Tibial nerve (tissue), 4 donors: ENCODE measurements around the gene BCL2. TPM values are rescaled to one million over a fixed set of nuclear protein-coding genes. Genes with fewer than 3 reads are reported as not detected.
"Not testable (repeated sequence)": the region's sequence is repeated elsewhere in the genome, so short reads cannot be mapped to it uniquely, and the experiment has no call there.

Source experiments
- DNase-seq, 2 donors: peaks; one replicate each; pipeline ENCODE4 v3.0.0-alpha.2; 2019; ENCODE audit warnings: low spot score in 2 of 2
- H3K27ac ChIP-seq, 4 donors: fragments of 200-600 bp; sonication (generic) in 3 of 4; one replicate each; pipeline ENCODE4 v1.5.1; 2017 to 2019; ENCODE audit warnings: mild to moderate bottlenecking in 1 of 4
- H3K27me3 ChIP-seq, 2 donors: fragments of 200-600 bp; sonication (generic) in 1 of 2; one replicate each; pipeline versions ENCODE4 v1.5.1 to v1.6.0; 2017 to 2019
- H3K36me3 ChIP-seq, 3 donors: fragments of 200-600 bp; sonication (generic); one replicate each; pipeline ENCODE4 v1.5.1; 2018 to 2019
- H3K4me1 ChIP-seq, 4 donors: fragments of 200-600 bp; sonication (generic) in 3 of 4; one replicate each; pipeline ENCODE4 v1.5.1; 2017 to 2019
- H3K4me3 ChIP-seq, 4 donors: fragments of 200-600 bp; sonication (generic) in 3 of 4; one replicate each; pipeline ENCODE4 v1.5.1; 2017 to 2019; ENCODE audit warnings: mild to moderate bottlenecking in 1 of 4, moderate library complexity in 1 of 4
- H3K9me3 ChIP-seq, 4 donors: fragments of 200-600 bp; sonication (generic) in 3 of 4; one replicate each; pipeline ENCODE4 v1.5.1; 2017 to 2019
- CTCF ChIP-seq, 5 experiments: fragments of 200-600 bp in 3 of 5; fragments of 450-650 bp in 2 of 5; sonication (generic) in 3 of 5; IDR thresholded peaks; one replicate each; pipeline ENCODE4 v1.5.1; 2016 to 2019; ENCODE audit warnings: antibody characterized with exemption in 5 of 5, mild to moderate bottlenecking in 3 of 5, moderate library complexity in 2 of 5
- EP300 ChIP-seq, 2 donors: sonication (generic); formaldehyde crosslinking; IDR thresholded peaks; one replicate each; pipeline ENCODE4 v1.6.1; 2017; ENCODE audit warnings: antibody characterized with exemption in 2 of 2, mild to moderate bottlenecking in 1 of 2
- POLR2A ChIP-seq, 2 donors: fragments of 450-650 bp; IDR thresholded peaks; one replicate each; pipeline ENCODE4 v1.6.1; 2017; ENCODE audit warnings: antibody characterized with exemption in 2 of 2, mild to moderate bottlenecking in 2 of 2, moderate library complexity in 2 of 2
- WGBS, 2 donors: methylation state at CpG; one replicate each; pipeline ENCODE4 v1.1.5; 2018; 5-methylcytosine and 5-hydroxymethylcytosine counted together
- total RNA-seq, 4 donors: library from RNA; depleted of rRNA; stranded (reverse); fragments of >200 nt; gene quantifications; one replicate each; pipeline ENCODE4 v1.1.0, GENCODE V29; 2016

BCL2 gene
- total RNA-seq, 4 donors from 2014 or later, result 54.7 to 79.1 (median 67.0) TPM

DNA sequence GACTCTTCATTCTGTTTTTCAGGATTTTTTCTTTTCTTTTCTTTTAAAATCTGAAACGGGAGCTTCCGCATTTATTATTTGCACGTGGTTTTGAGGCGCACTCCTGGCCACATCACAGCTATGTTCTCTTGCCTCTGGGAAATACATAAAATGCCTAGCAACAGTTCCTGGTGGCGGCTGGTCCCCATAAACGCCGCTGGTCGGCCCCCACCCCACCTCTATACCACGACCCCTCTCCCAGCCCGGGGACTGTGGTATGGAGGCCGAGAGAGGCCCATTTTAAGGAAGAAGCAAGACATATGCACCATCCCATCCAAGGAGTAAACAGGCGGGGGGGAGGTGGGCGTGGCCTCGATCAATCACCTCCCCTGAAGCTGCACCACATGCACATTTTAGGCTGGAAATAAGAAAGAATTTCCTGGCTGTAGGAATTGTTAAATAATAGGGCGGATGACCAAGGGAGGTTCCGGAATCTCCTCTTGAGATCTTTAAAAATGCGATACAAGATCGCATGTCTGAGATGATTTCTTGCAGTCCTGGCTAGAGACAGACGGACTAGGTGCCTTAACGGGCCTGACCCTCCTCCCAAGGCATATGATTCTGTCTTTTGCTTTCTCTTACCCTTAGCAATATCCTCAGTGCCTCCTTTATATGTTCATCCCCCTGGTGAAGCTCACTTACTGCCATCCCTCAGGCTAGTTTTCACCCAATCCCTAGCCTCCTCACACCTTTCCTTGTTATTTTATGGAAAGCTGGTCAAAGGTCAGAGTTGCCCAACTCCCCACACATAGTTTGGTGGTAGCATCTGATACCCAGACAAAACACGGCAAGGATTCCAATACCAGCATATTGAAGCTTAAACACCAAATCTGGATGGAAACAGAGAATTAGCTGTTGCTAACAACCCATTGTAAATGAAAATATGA is 82.4 kb downstream of the BCL2 start:
- 49 to 58% methylated on average over 21 of the region's 21 CpGs for WGBS, 2 donors
- Histone ChIP-seq H3K36me3 (no peaks in the 10 kb centered on the region), H3K4me1 (peaks cover 0 to 73% (median 34%) of the 10 kb centered on the region in 4 donors), H3K27me3 (no peaks in the 10 kb centered on the region), H3K27ac (peak overlapping the region; percentile 79 to 96 (median 94)), H3K4me3 (peak overlapping the region; percentile 1 to 32 (median 6)), H3K9me3 (no peaks in the 10 kb centered on the region)
- TF ChIP-seq EP300 (IDR thresholded peaks at IDR 0.05) (no peak), POLR2A (IDR thresholded peaks at IDR 0.05) (no peak), CTCF (IDR thresholded peaks at IDR 0.05) (no peak)
- DNase-seq, result peak; percentile 61 to 64

GRCh38 chr18:63236406-63236805 is 83.2 kb downstream of the BCL2 start:
- 78 to 83% methylated on average over 14 of the region's 14 CpGs for WGBS, 2 donors
- DNase-seq, result peak in 1 of 2 donors; percentile 39
- no peaks in the 10 kb centered on the region for H3K27me3 ChIP-seq
- TF ChIP-seq EP300 (IDR thresholded peaks at IDR 0.05) (peak in 1 of 2 donors; percentile 58), POLR2A (IDR thresholded peaks at IDR 0.05) (no peak)
- H3K4me1 ChIP-seq, result peaks cover 0 to 67% (median 30%) of the 10 kb centered on the region in 4 donors
- no peaks in the 10 kb centered on the region for H3K36me3 ChIP-seq
- H3K4me3 ChIP-seq, result peak overlapping the region in 1 of 4 donors; percentile 32
- peak overlapping the region; percentile 79 to 96 (median 94) for H3K27ac ChIP-seq
- H3K9me3 ChIP-seq, result no peaks in the 10 kb centered on the region

DNA sequence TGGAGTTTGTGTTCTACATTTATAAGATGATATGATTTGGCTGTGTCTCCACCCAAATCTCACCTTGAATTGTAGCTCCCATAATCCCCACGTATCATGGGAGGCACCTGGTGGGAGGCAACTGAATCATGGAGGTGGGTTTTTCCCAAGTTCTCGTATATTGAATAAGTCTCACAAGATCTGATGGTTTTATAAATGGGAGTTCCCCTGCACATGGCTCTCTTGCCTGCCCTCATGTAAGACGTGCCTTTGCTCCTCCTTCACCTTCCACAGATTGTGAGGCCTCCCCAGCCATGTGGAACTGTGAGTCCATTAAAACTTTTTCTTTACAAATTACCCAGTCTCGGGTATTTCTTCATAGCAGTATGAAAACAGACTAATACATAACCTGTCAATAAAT is 83.6 kb downstream of the BCL2 start:
- peak overlapping the region; percentile 79 to 96 (median 94) for H3K27ac ChIP-seq
- H3K36me3 ChIP-seq, H3K9me3 ChIP-seq, H3K4me3 ChIP-seq, DNase-seq, H3K27me3 ChIP-seq: not testable (repeated sequence)
- 85 to 94% methylated on average over 4 of the region's 4 CpGs for WGBS, 2 donors
- H3K4me1 ChIP-seq, result peaks cover 0 to 67% (median 28%) of the 10 kb centered on the region in 4 donors

- no peak for DNase-seq
- no peak for TF ChIP-seq CTCF (IDR thresholded peaks at IDR 0.05)
- TF ChIP-seq EP300 (IDR thresholded peaks at IDR 0.05), result no peak
- TF ChIP-seq POLR2A (IDR thresholded peaks at IDR 0.05), result no peak
- Histone ChIP-seq H3K4me1 (peaks cover 0 to 67% (median 33%) of the 10 kb centered on the region in 4 donors), H3K27me3 (no peaks in the 10 kb centered on the region), H3K9me3 (no peaks in the 10 kb centered on the region), H3K4me3 (no peak overlapping the region), H3K36me3 (no peaks in the 10 kb centered on the region), H3K27ac (peak overlapping the region in 2 of 4 donors; percentile 35 to 65)
- 38% methylated on average over 3 of the region's 3 CpGs for WGBS, 2 donors
These were observed 84.7 kb downstream of the BCL2 start for GRCh38 chr18:63234841-63235240.

GRCh38 chr18:63234432-63234831 is 85.1 kb downstream of the BCL2 start:
- H3K27ac ChIP-seq, result peak overlapping the region in 2 of 4 donors; percentile 35 to 65
- WGBS, 2 donors, result 98 to 100% methylated on average over 4 to 5 of the region's 5 CpGs
- no peaks in the 10 kb centered on the region for H3K27me3 ChIP-seq
- no peaks in the 10 kb centered on the region for H3K9me3 ChIP-seq
- DNase-seq, result no peak
- peaks cover 0 to 67% (median 34%) of the 10 kb centered on the region in 4 donors for H3K4me1 ChIP-seq
- no peaks in the 10 kb centered on the region for H3K36me3 ChIP-seq
- TF ChIP-seq CTCF (IDR thresholded peaks at IDR 0.05) (no peak), EP300 (IDR thresholded peaks at IDR 0.05) (no peak), POLR2A (IDR thresholded peaks at IDR 0.05) (no peak)
- H3K4me3 ChIP-seq, result no peak overlapping the region

GRCh38 chr18:63233334-63233733 is 86.2 kb downstream of the BCL2 start:
- WGBS, 2 donors, result 81 to 82% methylated on average over 9 of the region's 9 CpGs
- no peak for DNase-seq
- no peak overlapping the region for H3K4me3 ChIP-seq
- peak overlapping the region in 3 of 4 donors; percentile 3 to 47 (median 7) for H3K27ac ChIP-seq
- H3K27me3 ChIP-seq, result no peaks in the 10 kb centered on the region
- H3K36me3 ChIP-seq, result no peaks in the 10 kb centered on the region
- no peak for TF ChIP-seq CTCF (IDR thresholded peaks at IDR 0.05)
- TF ChIP-seq EP300 (IDR thresholded peaks at IDR 0.05), result no peak
- TF ChIP-seq POLR2A (IDR thresholded peaks at IDR 0.05), result no peak
- peaks cover 0 to 58% (median 26%) of the 10 kb centered on the region in 4 donors for H3K4me1 ChIP-seq
- H3K9me3 ChIP-seq, result no peaks in the 10 kb centered on the region
